HepG2 (cell line): ENCODE measurements around the gene WLS. TPM values are rescaled to one million over a fixed set of nuclear protein-coding genes. Genes with fewer than 3 reads are reported as not detected.

Experiments used
- ATAC-seq: fragments of 200-7000 bp; cut with Tn5 transposase; 3 replicates; pipeline ENCODE4 v1.9.1; 2020; ENCODE audit warnings: mild to moderate bottlenecking, moderate library complexity
- BruUV-seq: library from RNA; stranded (reverse); fragments of 400-500 nt; replicated peaks from 2 replicates; lab custom pipeline; 2021; lab: Mats Ljungman, UMichigan
- CTCF ChIA-PET: fragments of 300-600 bp; formaldehyde crosslinking; extraction: SDS; loops from one replicate; lab custom pipeline; 2021; ENCODE audit warnings: low total read pairs, inconsistent platforms, low intra/inter-chr PET ratio; lab: Yijun Ruan, JAX
- POLR2A ChIA-PET: fragments of 350-600 bp; sonication (Branson Sonifier 250); formaldehyde crosslinking; loops from one replicate; lab custom pipeline; 2020; ENCODE audit warnings: antibody characterized with exemption, inconsistent platforms; lab: Yijun Ruan, JAX
- DNase-seq: peaks from one replicate; pipeline ENCODE4 v3.0.0-alpha.2; 2015; ENCODE audit warnings: low spot score
- FAIRE-seq: peaks from 3 replicates; lab custom pipeline; 2011; peaks lifted over from hg19 to GRCh38; lab: Jason Lieb, UNC
- H2AFZ ChIP-seq: one replicate; pipeline ENCODE4 v1.6.1; 2011; ENCODE audit warnings: low read length, inconsistent platforms
- H3K27ac ChIP-seq: fragments of 300-600 bp; 3 replicates; pipeline ENCODE4 v1.8.0; 2011; ENCODE audit warnings: mixed run types, mild to moderate bottlenecking, mixed read lengths, low read length, inconsistent platforms; ENCODE audit not compliant: insufficient read depth; ENCODE audit errors: extremely low read length
- H3K27me3 ChIP-seq, 2 experiments: fragments of 200-600 bp in 1 of 2; 2 replicates in 1 of 2; 3 replicates in 1 of 2; pipeline versions ENCODE4 v1.6.0 to v1.8.0; 2011; ENCODE audit warnings: low read length in 2 of 2, mild to moderate bottlenecking in 2 of 2, moderate library complexity in 2 of 2, inconsistent platforms in 1 of 2; ENCODE audit not compliant: insufficient read depth in 2 of 2, control insufficient read depth in 1 of 2
- H3K36me3 ChIP-seq, 2 experiments: fragments of 200-600 bp in 1 of 2; replicated peaks in 1 of 2; 2 replicates in 1 of 2; 3 replicates in 1 of 2; pipeline versions ENCODE4 v1.5.1 to v1.8.0; 2011; ENCODE audit warnings: low read length in 2 of 2, inconsistent platforms in 1 of 2; ENCODE audit not compliant: insufficient read depth in 2 of 2, control insufficient read depth in 1 of 2
- H3K4me1 ChIP-seq: 2 replicates; pipeline ENCODE4 v1.5.1; 2012; ENCODE audit warnings: low read length, inconsistent platforms; ENCODE audit not compliant: insufficient read depth
- H3K4me2 ChIP-seq: 2 replicates; pipeline ENCODE4 v1.6.0; 2011; ENCODE audit warnings: low read depth, low read length, inconsistent platforms
- H3K4me3 ChIP-seq, 3 experiments: fragments of 200-600 bp in 1 of 3; sonication (generic), shearing (Covaris generic) in 1 of 3; replicated peaks in 1 of 3; 2 replicates each; pipeline ENCODE4 v1.5.1; 2011 to 2016; ENCODE audit warnings: low read length in 3 of 3, inconsistent platforms in 2 of 3, low read depth in 2 of 3, mild to moderate bottlenecking in 2 of 3, control low read depth in 1 of 3, mixed read lengths in 1 of 3; ENCODE audit not compliant: insufficient read depth in 1 of 3
- H3K79me2 ChIP-seq: one replicate; pipeline ENCODE4 v1.6.1; 2011; ENCODE audit warnings: low read length, inconsistent platforms; ENCODE audit not compliant: insufficient read depth
- H3K9ac ChIP-seq: 2 replicates; pipeline ENCODE4 v1.6.0; 2011; ENCODE audit warnings: mild to moderate bottlenecking, low read depth, low read length, inconsistent platforms; ENCODE audit not compliant: insufficient read depth
- H3K9me3 ChIP-seq: 2 replicates; pipeline ENCODE4 v1.5.1; 2012; ENCODE audit warnings: mild to moderate bottlenecking, low read length
- H4K20me1 ChIP-seq: 2 replicates; pipeline ENCODE4 v1.6.0; 2011; ENCODE audit warnings: inconsistent platforms, mild to moderate bottlenecking, low read length, moderate library complexity; ENCODE audit not compliant: insufficient read depth
- AKAP8 ChIP-seq: sonication (generic); formaldehyde crosslinking; IDR thresholded peaks from 2 replicates; pipeline ENCODE4 v1.5.1; 2020; ENCODE audit warnings: mild to moderate bottlenecking, missing genetic modification reagents
- E2F5 ChIP-seq: sonication (generic); formaldehyde crosslinking; conservative IDR thresholded peaks from 2 replicates; pipeline ENCODE4 v1.4.0; 2020; ENCODE audit warnings: missing genetic modification reagents
- HNF4A ChIP-seq: sonication (generic); formaldehyde crosslinking; IDR thresholded peaks from 2 replicates; pipeline ENCODE4 v1.4.0; 2020; ENCODE audit warnings: missing genetic modification reagents
- NFE2L2 ChIP-seq: fragments of 150-350 bp; IDR thresholded peaks from 2 replicates; pipeline ENCODE4 v1.6.1; 2014; ENCODE audit warnings: low read length
- ZBTB21 ChIP-seq: sonication (generic); formaldehyde crosslinking; IDR thresholded peaks from 2 replicates; pipeline ENCODE4 v1.4.0; 2020; ENCODE audit warnings: missing genetic modification reagents
- ZBTB44 ChIP-seq: sonication (generic); formaldehyde crosslinking; IDR thresholded peaks from 2 replicates; pipeline ENCODE4 v1.4.0; 2020; ENCODE audit warnings: missing genetic modification reagents
- ZBTB8A ChIP-seq: sonication (generic); formaldehyde crosslinking; IDR thresholded peaks from 2 replicates; pipeline ENCODE4 v1.4.0; 2020; ENCODE audit warnings: mild to moderate bottlenecking, low read depth, missing genetic modification reagents, borderline replicate concordance
- ZFP36 ChIP-seq: fragments of 150-350 bp; IDR thresholded peaks from 2 replicates; pipeline ENCODE4 v1.6.1; 2018; ENCODE audit warnings: borderline replicate concordance, low read length, low read depth; ENCODE audit not compliant: partially characterized antibody
- ZFP82 ChIP-seq: sonication (generic); formaldehyde crosslinking; IDR thresholded peaks from 2 replicates; pipeline ENCODE4 v1.5.1; 2020; ENCODE audit warnings: mild to moderate bottlenecking, missing genetic modification reagents, borderline replicate concordance
- ZKSCAN1 ChIP-seq: fragments of 150-350 bp; IDR thresholded peaks from 2 replicates; pipeline ENCODE4 v1.6.1; 2014; ENCODE audit warnings: low read length
- ZNF546 ChIP-seq: sonication (generic); formaldehyde crosslinking; conservative IDR thresholded peaks from 2 replicates; pipeline ENCODE4 v1.8.1; 2023; ENCODE audit warnings: mild to moderate bottlenecking, missing genetic modification reagents
- ZNF737 ChIP-seq: sonication (generic); formaldehyde crosslinking; IDR thresholded peaks from 2 replicates; pipeline ENCODE4 v1.5.0; 2020; ENCODE audit warnings: missing genetic modification reagents, mild to moderate bottlenecking, borderline replicate concordance
- WGBS: methylation state at CpG from one replicate; pipeline ENCODE4 v1.1.6; 2017; ENCODE audit warnings: low lambda C conversion rate; 5-methylcytosine and 5-hydroxymethylcytosine counted together
- in situ Hi-C: cut with HindIII; loops from 2 replicates; pipeline ENCODE4 v1.10.0; 2017; ENCODE audit warnings: low pct_unique_long_range_greater_than_20kb; ENCODE audit not compliant: extremely low pct_ligation_motif_present
- intact Hi-C: fragments of 100-400 bp; cut with micrococcal nuclease; formaldehyde crosslinking; loops from one replicate; pipeline ENCODE4 v1.10.0; 2022; ENCODE audit not compliant: unreplicated experiment
- polyA plus RNA-seq, 8 experiments: library from polyadenylated mRNA; depleted of rRNA in 3 of 8; stranded (reverse) in 7 of 8; unstranded in 1 of 8; fragments of >200 nt; fragmentation: Illumina TruSeq in 4 of 8; extraction: Trizol in 4 of 8; gene quantifications; 2 replicates each; pipeline versions ENCODE4 v1.2.1 to v1.2.3, GENCODE V29; 2011 to 2016; ENCODE audit warnings: low read depth in 4 of 8, missing spikeins in 1 of 8, mixed read lengths in 1 of 8; ENCODE audit not compliant: insufficient read depth in 1 of 8
- total RNA-seq, 5 experiments: library from RNA; depleted of rRNA; stranded (reverse); fragments of >200 nt; fragmentation: Illumina TruSeq; extraction: Trizol; gene quantifications; 2 replicates each; pipeline ENCODE4 v1.2.3, GENCODE V29; 2016; ENCODE audit warnings: low read depth in 1 of 5
- TF ChIP-seq, protein P1 (sequence below): sonication (generic); formaldehyde crosslinking; IDR thresholded peaks from 2 replicates; pipeline ENCODE4 v1.5.1; 2020; ENCODE audit warnings: missing genetic modification reagents, mild to moderate bottlenecking, borderline replicate concordance
- TF ChIP-seq, protein P2 (sequence below): sonication (generic); formaldehyde crosslinking; IDR thresholded peaks from 2 replicates; pipeline ENCODE4 v1.5.0; 2020; ENCODE audit warnings: mild to moderate bottlenecking, missing genetic modification reagents, borderline replicate concordance
- TF ChIP-seq, protein P3 (sequence below): IDR thresholded peaks from 2 replicates; pipeline ENCODE4 v1.6.1; 2016; ENCODE audit warnings: low read depth, control low read depth

Gene WLS
- total and polyA plus RNA-seq, 2 of the 13 experiments (the other 11 are each of a cell fraction or from before 2014, with no cell fraction given) = not detected

GRCh38 chr1:68165665-68166064 lies 66.7 kb downstream of the WLS start:
- Histone ChIP-seq H3K27me3 (no peaks in the 10 kb centered on the region), H4K20me1 (no peaks in the 10 kb centered on the region), H3K27ac (no peak overlapping the region), H3K79me2 (no peaks in the 10 kb centered on the region), H3K4me2 (no peak overlapping the region), H3K36me3 (no peaks in the 10 kb centered on the region), H3K4me3 (no peak overlapping the region), H3K9ac (no peak overlapping the region), H3K4me1 (no peaks in the 10 kb centered on the region), H2AFZ (no peak overlapping the region), H3K9me3 (no peaks in the 10 kb centered on the region)
- ChIA-PET CTCF (no interaction called here), POLR2A (no interaction called here)
- ATAC-seq (no peak), FAIRE-seq (no peak), DNase-seq (no peak)
- TF ChIP-seq AKAP8 (no peak), ZKSCAN1 (no peak), ZFP82 (CRISPR knock-in tag) (no peak), ZNF546 (no peak), ZBTB21 (CRISPR knock-in tag) (no peak), NFE2L2 (no peak), ZBTB8A (CRISPR knock-in tag) (no peak), ZNF737 (CRISPR knock-in tag) (no peak), HNF4A (CRISPR knock-in tag) (no peak), E2F5 (CRISPR knock-in tag) (no peak), ZFP36 (no peak), ZBTB44 (CRISPR knock-in tag) (no peak)
- TF ChIP-seq, protein P1, sequence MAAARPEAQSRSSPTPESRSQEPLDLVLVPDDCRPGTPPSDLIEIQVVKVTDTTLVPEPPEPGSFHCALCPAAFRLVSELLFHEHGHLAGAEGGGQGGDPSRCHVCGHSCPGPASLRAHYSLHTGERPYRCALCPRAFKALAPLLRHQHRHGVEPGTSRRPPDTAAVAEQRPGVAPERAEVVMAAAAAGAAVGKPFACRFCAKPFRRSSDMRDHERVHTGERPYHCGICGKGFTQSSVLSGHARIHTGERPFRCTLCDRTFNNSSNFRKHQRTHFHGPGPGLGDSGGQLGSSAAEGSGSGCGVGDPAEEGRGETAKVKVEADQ = no peak
- TF ChIP-seq, protein P2, sequence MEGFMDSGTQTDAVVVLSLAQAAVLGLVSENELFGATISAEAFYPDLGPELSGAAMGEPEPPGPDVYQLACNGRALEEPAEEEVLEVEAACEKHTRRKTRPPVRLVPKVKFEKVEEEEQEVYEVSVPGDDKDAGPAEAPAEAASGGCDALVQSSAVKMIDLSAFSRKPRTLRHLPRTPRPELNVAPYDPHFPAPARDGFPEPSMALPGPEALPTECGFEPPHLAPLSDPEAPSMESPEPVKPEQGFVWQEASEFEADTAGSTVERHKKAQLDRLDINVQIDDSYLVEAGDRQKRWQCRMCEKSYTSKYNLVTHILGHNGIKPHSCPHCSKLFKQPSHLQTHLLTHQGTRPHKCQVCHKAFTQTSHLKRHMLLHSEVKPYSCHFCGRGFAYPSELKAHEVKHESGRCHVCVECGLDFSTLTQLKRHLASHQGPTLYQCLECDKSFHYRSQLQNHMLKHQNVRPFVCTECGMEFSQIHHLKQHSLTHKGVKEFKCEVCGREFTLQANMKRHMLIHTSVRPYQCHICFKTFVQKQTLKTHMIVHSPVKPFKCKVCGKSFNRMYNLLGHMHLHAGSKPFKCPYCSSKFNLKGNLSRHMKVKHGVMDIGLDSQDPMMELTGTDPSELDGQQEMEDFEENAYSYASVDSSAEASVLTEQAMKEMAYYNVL = no peak
- TF ChIP-seq, protein P3, sequence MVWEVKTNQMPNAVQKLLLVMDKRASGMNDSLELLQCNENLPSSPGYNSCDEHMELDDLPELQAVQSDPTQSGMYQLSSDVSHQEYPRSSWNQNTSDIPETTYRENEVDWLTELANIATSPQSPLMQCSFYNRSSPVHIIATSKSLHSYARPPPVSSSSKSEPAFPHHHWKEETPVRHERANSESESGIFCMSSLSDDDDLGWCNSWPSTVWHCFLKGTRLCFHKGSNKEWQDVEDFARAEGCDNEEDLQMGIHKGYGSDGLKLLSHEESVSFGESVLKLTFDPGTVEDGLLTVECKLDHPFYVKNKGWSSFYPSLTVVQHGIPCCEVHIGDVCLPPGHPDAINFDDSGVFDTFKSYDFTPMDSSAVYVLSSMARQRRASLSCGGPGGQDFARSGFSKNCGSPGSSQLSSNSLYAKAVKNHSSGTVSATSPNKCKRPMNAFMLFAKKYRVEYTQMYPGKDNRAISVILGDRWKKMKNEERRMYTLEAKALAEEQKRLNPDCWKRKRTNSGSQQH (CRISPR knock-in tag) = no peak
- in situ Hi-C loops (no loop called here), intact Hi-C loops (no loop called here)
- WGBS = 12% methylated on average over 5 of the region's 5 CpGs
- BruUV-seq = no TSS peak
